ENCODE data around the gene RUNX3.
A peak's percentile ranks its signal among the peaks of the same experiment; 100 is the strongest.

Gene RUNX3

GRCh38 chr1:24861821-24862727 is 68.0 kb downstream of the RUNX3 start:
- no peak for DNase-seq

- no peak for DNase-seq
Measured at GRCh38 chr1:24860841-24861240, 69.2 kb downstream of the RUNX3 start.

- no peak for DNase-seq
Measured at GRCh38 chr1:24859063-24860010, 70.7 kb downstream of the RUNX3 start.

GRCh38 chr1:24858277-24858676 is 71.8 kb downstream of the RUNX3 start:
- DNase-seq, result no peak

- no peak for DNase-seq
Measured at GRCh38 chr1:24857507-24858133, 72.5 kb downstream of the RUNX3 start.

- no peak for DNase-seq
Measured at GRCh38 chr1:24856787-24857506, 73.1 kb downstream of the RUNX3 start.

GRCh38 chr1:24855474-24855873 is 74.6 kb downstream of the RUNX3 start:
- DNase-seq, result no peak

GRCh38 chr1:24853649-24854048 is 76.4 kb downstream of the RUNX3 start:
- DNase-seq, result no peak

- no peak for DNase-seq
Measured at GRCh38 chr1:24850328-24850920, 79.7 kb downstream of the RUNX3 start.

GRCh38 chr1:24849672-24850295 is 80.3 kb downstream of the RUNX3 start:
- peak; percentile 29 to 52 for DNase-seq
